Measurements from ENCODE around the gene NME5.

GRCh38 chr5:138092301-138092700, 46.9 kb downstream of the NME5 start:
- TF ChIP-seq TAF7 (tag; IDR thresholded peaks at IDR 0.05) = no peak
- TF ChIP-seq BRF2 (IDR thresholded peaks at IDR 0.05; ENCODE audit: borderline replicate concordance, insufficient read depth, insufficient read length) = no peak
- no peak for TF ChIP-seq FOXJ3 (CRISPR knock-in tag; IDR thresholded peaks at IDR 0.05)
- no peak for TF ChIP-seq ARID1B (IDR thresholded peaks at IDR 0.05)
- TF ChIP-seq IRF1 (CRISPR knock-in tag; IDR thresholded peaks at IDR 0.05; ENCODE audit: borderline replicate concordance) = no peak
- no peak for TF ChIP-seq CTCF (IDR thresholded peaks at IDR 0.05 in 2 of 3, conservative IDR thresholded peaks at IDR 0.05 in 1 of 3; ENCODE audit: insufficient read depth in 2 of 3, low read depth in 1 of 3, low read length in 3 of 3)
- no peak for TF ChIP-seq RERE (CRISPR knock-in tag; IDR thresholded peaks at IDR 0.05; ENCODE audit: borderline replicate concordance)
- no peak for TF ChIP-seq NR3C1 (CRISPR knock-in tag; IDR thresholded peaks at IDR 0.05)
- TF ChIP-seq GATA2 (CRISPR knock-in tag; IDR thresholded peaks at IDR 0.05) = no peak
- no peak for TF ChIP-seq SETDB1 (IDR thresholded peaks at IDR 0.05; ENCODE audit: low read length)
- no peak for TF ChIP-seq ZFX (CRISPR knock-in tag; IDR thresholded peaks at IDR 0.05)
- no peak for TF ChIP-seq PTBP1 (IDR thresholded peaks at IDR 0.05; ENCODE audit: low read depth, low read length)
